PFSK-1 (cell line): ENCODE data around the gene KRT9.

Experiments
- FOXP2 ChIP-seq: optimal IDR thresholded peaks from 2 replicates; pipeline ENCODE3; 2011; ENCODE audit warnings: borderline replicate concordance, control low read depth, inconsistent platforms; ENCODE audit not compliant: insufficient read depth; ENCODE audit errors: extremely low read length, extremely low read depth
- POLR2AphosphoS5 ChIP-seq: IDR thresholded peaks from 2 replicates; pipeline ENCODE4 v1.6.1; 2012; ENCODE audit warnings: low read depth, mild to moderate bottlenecking, control low read depth, low read length, moderate library complexity
- SIN3A ChIP-seq: IDR thresholded peaks from 2 replicates; pipeline ENCODE4 v1.6.1; 2012; ENCODE audit warnings: mild to moderate bottlenecking, low read length, moderate library complexity, borderline replicate concordance; ENCODE audit not compliant: insufficient read depth
- TAF1 ChIP-seq: IDR thresholded peaks from 2 replicates; pipeline ENCODE4 v1.6.1; 2012; ENCODE audit warnings: low read length, control low read depth, borderline replicate concordance; ENCODE audit not compliant: insufficient read depth
- TF ChIP-seq, protein P1 (sequence below), 2 experiments: IDR thresholded peaks; 2 replicates each; pipeline versions ENCODE4 v1.6.1 to v1.8.0; 2011 to 2012; ENCODE audit warnings: low read depth in 2 of 2, low read length in 2 of 2, control low read depth in 1 of 2, inconsistent platforms in 1 of 2, mild to moderate bottlenecking in 1 of 2, moderate library complexity in 1 of 2; ENCODE audit not compliant: insufficient read depth in 1 of 2

The KRT9 gene

DNA sequence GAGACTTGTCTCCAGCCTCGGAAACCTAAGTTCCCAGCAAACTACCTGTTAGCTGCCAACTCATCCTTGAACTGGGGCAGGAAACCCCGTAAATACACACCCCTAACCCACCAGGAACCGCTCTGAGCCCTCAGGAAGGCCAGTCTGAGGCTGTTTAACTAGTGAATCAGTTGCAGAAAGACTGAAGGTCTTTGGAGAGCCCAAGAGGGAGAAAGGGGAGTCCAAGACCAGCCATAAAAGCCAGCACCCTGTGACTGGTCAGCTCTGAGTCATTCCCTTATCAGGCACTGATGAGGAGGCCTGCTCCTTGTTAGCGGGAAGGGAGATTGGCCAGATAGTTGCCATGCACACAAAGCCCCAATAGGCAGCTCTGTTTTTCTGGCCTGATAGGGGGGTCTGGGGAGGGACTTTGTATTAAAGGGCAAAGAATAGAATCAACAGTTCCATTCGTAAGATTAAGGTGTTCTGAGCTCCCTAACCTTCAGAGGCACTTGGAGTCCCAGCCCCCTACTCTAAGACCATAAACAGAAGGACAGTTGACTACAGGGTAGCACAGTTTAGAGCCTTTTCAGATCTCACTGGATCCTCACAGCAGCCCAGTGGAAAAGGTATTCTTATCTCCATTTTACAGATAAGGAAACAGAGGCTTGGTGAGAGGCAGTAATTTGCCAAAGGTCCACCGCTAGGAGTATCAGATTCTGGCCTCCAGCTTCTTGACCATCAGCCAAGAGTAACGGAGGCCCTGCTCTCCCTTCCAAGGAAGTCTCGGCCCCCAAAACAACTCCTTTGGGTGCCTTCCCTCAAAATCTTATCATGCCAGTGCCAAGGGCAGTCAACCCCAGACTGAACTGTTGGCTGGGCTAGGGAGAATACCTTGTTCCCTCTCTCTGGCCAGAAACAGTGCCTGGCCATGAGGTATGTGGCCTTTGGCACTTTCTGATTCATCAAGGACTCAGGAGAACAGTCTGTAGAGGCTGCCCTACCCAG lies 41.5 kb downstream of the KRT9 start:
- TF ChIP-seq, protein P1, sequence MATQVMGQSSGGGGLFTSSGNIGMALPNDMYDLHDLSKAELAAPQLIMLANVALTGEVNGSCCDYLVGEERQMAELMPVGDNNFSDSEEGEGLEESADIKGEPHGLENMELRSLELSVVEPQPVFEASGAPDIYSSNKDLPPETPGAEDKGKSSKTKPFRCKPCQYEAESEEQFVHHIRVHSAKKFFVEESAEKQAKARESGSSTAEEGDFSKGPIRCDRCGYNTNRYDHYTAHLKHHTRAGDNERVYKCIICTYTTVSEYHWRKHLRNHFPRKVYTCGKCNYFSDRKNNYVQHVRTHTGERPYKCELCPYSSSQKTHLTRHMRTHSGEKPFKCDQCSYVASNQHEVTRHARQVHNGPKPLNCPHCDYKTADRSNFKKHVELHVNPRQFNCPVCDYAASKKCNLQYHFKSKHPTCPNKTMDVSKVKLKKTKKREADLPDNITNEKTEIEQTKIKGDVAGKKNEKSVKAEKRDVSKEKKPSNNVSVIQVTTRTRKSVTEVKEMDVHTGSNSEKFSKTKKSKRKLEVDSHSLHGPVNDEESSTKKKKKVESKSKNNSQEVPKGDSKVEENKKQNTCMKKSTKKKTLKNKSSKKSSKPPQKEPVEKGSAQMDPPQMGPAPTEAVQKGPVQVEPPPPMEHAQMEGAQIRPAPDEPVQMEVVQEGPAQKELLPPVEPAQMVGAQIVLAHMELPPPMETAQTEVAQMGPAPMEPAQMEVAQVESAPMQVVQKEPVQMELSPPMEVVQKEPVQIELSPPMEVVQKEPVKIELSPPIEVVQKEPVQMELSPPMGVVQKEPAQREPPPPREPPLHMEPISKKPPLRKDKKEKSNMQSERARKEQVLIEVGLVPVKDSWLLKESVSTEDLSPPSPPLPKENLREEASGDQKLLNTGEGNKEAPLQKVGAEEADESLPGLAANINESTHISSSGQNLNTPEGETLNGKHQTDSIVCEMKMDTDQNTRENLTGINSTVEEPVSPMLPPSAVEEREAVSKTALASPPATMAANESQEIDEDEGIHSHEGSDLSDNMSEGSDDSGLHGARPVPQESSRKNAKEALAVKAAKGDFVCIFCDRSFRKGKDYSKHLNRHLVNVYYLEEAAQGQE (IDR thresholded peaks at IDR 0.05; ENCODE audit: insufficient read depth in 1 of 2, low read depth in 2 of 2, low read length in 2 of 2): peak in 1 of 2 experiments; percentile 72; a peak in 2 of 4 replicates
- no peak for TF ChIP-seq POLR2AphosphoS5
- TF ChIP-seq TAF1: no peak
- TF ChIP-seq FOXP2: no peak
- no peak for TF ChIP-seq SIN3A

DNA sequence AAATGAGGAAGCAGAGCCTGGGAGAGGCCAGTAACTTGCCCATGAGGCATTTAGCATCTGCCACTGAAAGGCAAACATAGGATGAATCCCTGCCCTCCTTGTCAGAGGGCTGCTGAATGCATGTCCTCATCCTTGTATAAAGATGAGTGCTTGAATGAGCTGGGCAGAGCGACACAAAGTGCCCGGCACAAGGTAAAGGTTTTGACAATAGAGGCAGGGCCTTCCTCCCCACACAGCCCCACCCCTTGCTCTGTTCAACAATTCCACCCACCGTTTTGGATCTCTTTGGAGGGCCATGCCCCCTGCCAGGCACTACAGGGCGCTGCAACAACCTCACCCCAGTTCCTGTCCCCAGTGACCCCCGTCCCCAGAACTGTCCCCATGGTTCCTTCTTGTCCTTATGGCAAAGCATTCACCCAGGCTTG lies 42.4 kb downstream of the KRT9 start:
- TF ChIP-seq SIN3A (no peak), TAF1 (no peak), POLR2AphosphoS5 (no peak), FOXP2 (no peak)
- TF ChIP-seq, protein P1 (IDR thresholded peaks at IDR 0.05; ENCODE audit: insufficient read depth in 1 of 2, low read depth in 2 of 2, low read length in 2 of 2): no peak

DNA sequence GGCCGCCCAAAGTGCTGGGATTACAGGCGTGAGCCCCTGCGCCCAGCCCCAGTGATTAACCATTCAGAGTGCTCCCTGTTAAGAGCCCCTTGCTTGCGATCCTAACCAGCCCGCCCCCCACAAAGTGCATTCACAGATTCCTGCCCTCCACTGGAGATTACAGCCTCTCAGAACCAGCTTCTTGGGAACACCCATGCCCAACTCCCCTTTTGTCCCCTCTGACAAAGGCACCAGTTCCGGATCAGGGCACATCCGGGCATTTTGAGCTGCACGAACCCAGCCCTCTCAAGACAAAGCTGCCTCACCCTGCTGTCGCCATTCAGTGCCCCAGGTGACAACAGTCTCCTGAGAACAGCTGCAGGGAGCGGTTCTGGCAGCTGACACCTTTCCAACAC lies 42.9 kb downstream of the KRT9 start:
- TF ChIP-seq SIN3A: no peak

DNA sequence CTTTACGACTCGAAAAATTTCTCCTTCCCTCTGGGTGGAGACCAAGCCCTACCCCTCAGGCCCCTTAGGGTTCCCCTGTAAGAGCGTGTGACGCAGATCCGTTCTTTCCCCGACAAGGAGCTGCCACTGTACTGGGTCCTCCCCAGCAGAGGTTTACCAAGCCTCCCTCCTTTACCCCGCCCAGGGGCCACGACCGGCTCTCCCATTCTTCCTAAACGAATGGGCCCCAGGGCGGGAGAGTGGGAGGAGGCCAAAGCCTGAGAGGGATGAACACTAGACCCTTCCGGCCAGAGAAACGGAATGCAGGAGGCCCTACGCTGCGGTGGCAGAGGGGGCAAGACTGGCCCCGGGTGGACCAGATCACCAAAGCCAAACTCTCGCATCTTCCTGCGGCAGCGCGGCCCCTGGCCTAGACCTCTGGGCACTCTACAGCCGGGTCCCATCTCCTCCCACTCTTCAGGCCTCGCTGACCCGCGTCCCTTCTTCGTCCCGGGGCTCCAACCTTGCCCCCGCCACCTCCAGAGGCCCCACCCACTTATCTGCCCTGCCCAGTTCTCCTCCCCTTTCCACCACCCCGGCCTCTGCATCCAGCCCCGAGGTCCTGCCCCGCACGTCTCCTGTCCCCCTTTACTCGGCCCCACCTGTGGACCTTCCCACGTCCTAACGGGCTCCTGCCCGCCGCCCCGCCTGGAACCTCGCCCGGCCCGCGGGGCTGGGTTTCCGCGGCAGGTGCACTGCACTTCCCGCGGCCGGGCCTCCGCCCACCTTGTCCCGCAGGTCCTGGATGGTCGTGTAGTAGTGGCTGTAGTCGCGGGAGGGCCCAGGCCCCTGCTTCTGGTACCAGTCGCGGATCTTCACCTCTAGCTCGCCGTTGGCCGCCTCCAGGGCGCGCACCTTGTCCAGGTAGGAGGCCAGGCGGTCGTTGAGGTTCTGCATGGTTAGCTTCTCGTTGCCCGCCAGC lies 44.5 kb downstream of the KRT9 start:
- TF ChIP-seq, protein P1 (IDR thresholded peaks at IDR 0.05; ENCODE audit: insufficient read depth in 1 of 2, low read depth in 2 of 2, low read length in 2 of 2): no peak

DNA sequence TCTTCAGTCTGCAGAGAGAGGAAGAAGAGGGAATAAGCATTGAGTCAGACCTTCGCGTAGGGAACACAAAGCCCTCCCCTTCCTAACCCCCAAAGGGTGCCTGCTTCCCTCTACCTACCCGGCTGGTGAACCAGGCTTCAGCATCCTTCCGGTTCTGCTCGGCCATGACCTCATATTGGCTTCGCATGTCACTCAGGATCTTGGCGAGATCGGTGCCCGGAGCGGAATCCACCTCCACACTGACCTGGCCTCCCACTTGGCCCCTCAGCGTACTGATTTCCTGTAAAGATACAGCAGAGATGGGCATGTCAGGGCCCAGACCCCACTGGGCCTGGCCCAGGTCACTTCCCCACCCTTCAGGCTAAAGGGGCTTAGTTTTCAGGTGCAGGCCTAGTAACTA lies 47.6 kb downstream of the KRT9 start:
- TF ChIP-seq SIN3A (no peak), TAF1 (no peak), FOXP2 (no peak), POLR2AphosphoS5 (no peak)
- TF ChIP-seq, protein P1 (IDR thresholded peaks at IDR 0.05; ENCODE audit: insufficient read depth in 1 of 2, low read depth in 2 of 2, low read length in 2 of 2): no peak
